GM04503 (cell line): ENCODE data around the gene AGR3.

Source experiments
- DNase-seq: peaks from one replicate; pipeline ENCODE4 v3.0.0-alpha.2; 2012; ENCODE audit warnings: low read depth

Gene AGR3

GRCh38 chr7:16833373-16833772 is 48.4 kb downstream of the AGR3 start:
- DNase-seq: no peak

DNA sequence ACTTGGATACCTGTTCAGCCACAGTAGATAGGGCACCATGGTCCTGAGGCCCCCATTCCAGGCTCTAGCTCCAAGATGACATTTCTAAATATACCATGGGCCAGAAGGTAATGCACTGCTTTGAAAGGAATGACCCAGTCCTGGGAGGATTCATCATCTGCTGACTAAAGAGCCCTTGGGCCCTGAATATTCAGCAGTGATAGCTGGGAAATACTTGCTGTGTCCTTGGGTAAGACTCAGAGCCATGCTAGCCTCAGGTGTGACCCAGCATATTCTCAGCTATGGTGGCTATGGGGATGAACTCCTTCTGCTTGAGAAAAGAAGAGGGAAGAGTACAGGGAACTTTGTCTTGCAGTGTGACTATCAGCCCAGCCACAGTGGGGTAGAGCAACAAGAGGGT is 55.7 kb downstream of the AGR3 start:
- no peak for DNase-seq

DNA sequence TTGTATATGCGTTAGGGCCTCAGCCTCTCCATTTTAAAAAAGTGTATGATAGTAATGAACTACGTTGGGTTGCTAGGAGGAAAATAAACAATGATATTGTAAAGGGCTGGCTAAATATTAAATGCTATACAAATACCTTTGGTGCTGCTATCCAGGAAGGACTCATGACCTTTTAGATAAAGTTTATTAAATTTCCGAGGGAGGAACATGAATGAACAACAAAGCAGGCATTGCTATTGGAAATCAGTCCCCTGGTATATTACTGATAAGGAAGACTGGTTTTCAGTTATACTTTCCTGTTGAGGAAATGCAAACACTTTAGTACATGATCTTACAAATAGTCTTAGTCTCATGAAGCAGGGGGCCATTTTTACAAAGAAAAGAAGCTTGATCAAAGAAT is 59.8 kb downstream of the AGR3 start:
- no peak for DNase-seq

- no peak for DNase-seq
Measured at GRCh38 chr7:16818732-16819131, 63.1 kb downstream of the AGR3 start.

GRCh38 chr7:16817536-16817935 is 64.2 kb downstream of the AGR3 start:
- DNase-seq: peak; percentile 21

DNA sequence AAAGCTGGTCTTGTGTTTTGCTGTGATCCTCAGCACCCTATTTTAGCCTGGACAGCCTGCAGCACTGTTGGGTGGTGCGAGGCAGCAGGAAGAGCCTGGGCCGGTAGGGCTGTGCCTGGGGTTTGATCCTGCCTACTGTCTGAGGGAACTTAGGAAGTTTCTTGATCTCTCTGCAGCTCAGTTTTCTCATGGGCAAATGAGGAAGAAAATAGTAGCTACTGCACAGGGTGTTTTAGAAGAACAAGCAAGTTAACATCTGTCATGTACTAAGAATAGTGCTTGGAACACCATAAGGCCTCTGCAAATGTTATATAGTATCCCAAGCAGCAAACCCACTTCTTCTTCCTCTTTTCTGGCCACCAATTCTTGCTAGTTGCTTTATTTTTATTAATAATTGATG is 65.0 kb downstream of the AGR3 start:
- DNase-seq: no peak

DNA sequence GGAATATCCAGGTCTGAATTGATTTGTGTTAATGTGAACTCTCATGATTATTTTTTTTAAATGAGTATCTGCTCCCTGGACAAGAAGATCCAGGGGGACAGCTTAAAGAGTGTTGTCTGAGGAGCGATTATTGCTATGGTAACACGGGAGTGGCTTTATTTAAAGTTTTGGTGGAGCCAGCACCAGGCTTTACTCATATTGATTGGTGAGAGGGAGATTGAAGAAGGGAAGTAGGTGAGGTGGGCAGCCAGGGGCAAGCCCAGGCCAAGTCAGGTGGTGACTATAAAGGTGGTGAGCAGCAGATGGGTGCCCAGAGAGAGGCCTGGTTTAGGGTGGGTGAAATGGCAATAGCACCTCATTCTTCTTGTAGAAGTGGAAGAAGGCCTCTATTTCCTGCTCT is 66.8 kb downstream of the AGR3 start:
- no peak for DNase-seq

DNA sequence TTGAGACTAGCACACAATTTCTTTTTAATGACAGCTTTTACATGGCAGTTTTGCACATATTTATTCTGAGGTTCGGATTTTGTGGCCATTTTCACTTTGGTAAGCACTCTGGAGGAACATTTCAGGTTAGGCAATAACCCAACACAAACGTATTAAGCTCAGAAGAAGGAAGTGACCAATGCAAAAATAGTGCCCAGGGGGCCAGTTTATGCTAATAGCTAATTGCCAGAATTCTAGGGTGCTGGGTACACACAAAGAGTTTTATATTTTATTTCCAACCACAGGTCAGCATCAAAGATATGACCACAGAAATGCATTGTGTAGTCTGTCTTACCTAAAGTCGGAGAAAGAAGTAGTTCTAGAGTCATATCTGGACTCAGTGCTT is 68.6 kb downstream of the AGR3 start:
- no peak for DNase-seq

- DNase-seq: no peak
Measured at GRCh38 chr7:16812542-16813231, 69.1 kb downstream of the AGR3 start.

DNA sequence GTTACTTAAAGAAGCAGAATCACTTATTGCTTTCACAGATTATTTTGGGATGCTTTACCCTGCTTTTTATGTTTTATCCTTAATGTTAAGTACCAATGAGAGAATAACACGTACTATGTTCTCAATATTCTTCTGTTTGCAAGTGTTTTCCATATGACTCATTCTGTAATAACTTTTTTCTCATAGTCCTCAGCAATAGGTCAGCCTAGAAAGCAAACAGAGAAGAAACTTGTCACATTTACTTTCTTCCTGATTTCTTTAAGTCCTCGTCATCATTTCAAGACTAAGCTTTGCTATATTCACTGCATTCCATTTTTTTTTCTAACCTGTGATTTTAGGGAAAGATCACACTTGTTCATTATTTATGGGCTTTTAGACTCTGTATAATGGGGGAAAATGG is 70.2 kb downstream of the AGR3 start:
- peak; percentile 27 for DNase-seq

- no peak for DNase-seq
Measured at GRCh38 chr7:16810573-16810972, 71.2 kb downstream of the AGR3 start.

GRCh38 chr7:16810112-16810511 is 71.7 kb downstream of the AGR3 start:
- no peak for DNase-seq
